Endothelial cell of umbilical vein (primary cell): Measurements from ENCODE around the gene SRRM5. TPM values are rescaled to one million over a fixed set of nuclear protein-coding genes. Genes with fewer than 3 reads are reported as not detected.

Experiments
- BruUV-seq: library from RNA; stranded (reverse); fragments of 400-500 nt; replicated peaks from 2 replicates; lab custom pipeline; 2021; lab: Mats Ljungman, UMichigan
- CTCF ChIA-PET: fragments of 300-600, 350-600 bp; sonication (Branson Sonifier 250); formaldehyde crosslinking; loops from one replicate; lab custom pipeline; 2021; ENCODE audit warnings: antibody characterized with exemption, inconsistent platforms; lab: Charles Lee
- POLR2A ChIA-PET: fragments of 300-600, 350-600 bp; sonication (Branson Sonifier 250); formaldehyde crosslinking; loops from one replicate; lab custom pipeline; 2021; ENCODE audit warnings: antibody characterized with exemption, inconsistent platforms; lab: Charles Lee
- DNase-seq: peaks from one replicate; pipeline ENCODE4 v3.0.0-alpha.2; 2011; ENCODE audit warnings: low read depth, low spot score
- FAIRE-seq: peaks from 2 replicates; lab custom pipeline; 2011; peaks lifted over from hg19 to GRCh38; lab: Jason Lieb, UNC
- H2AFZ ChIP-seq: 2 replicates; pipeline ENCODE4 v1.6.0; 2012; ENCODE audit warnings: low read depth, low read length, control low read depth, inconsistent platforms
- H3K27ac ChIP-seq: 2 replicates; pipeline ENCODE4 v1.5.1; 2011; ENCODE audit warnings: low read depth, mild to moderate bottlenecking, control low read depth, low read length, moderate library complexity; ENCODE audit not compliant: insufficient read depth
- H3K27me3 ChIP-seq, 2 experiments: 2 replicates each; pipeline versions ENCODE4 v1.6.0 to v1.6.1; 2011; ENCODE audit warnings: low read length in 2 of 2, mixed read lengths in 1 of 2; ENCODE audit not compliant: control insufficient read depth in 2 of 2, insufficient read depth in 2 of 2
- H3K36me3 ChIP-seq, 2 experiments: 2 replicates in 1 of 2; 3 replicates in 1 of 2; pipeline ENCODE4 v1.5.1; 2011; ENCODE audit warnings: low read length in 2 of 2, mild to moderate bottlenecking in 1 of 2, moderate library complexity in 1 of 2; ENCODE audit not compliant: control insufficient read depth in 2 of 2, insufficient read depth in 2 of 2; ENCODE audit errors: extremely low read depth in 1 of 2
- H3K4me1 ChIP-seq: 3 replicates; pipeline ENCODE4 v1.5.1; 2011; ENCODE audit warnings: mild to moderate bottlenecking, low read length; ENCODE audit not compliant: control insufficient read depth, insufficient read depth; ENCODE audit errors: extremely low read depth
- H3K4me2 ChIP-seq: 2 replicates; pipeline ENCODE4 v1.6.1; 2011; ENCODE audit warnings: low read length, control low read depth, mixed read lengths; ENCODE audit not compliant: insufficient read depth
- H3K4me3 ChIP-seq, 3 experiments: fragments of 200-600 bp in 1 of 3; sonication (generic), shearing (Covaris generic) in 1 of 3; replicated peaks in 1 of 3; 2 replicates each; pipeline ENCODE4 v1.5.1; 2011 to 2016; ENCODE audit warnings: control low read depth in 3 of 3, low read length in 3 of 3, mild to moderate bottlenecking in 2 of 3, inconsistent platforms in 1 of 3, low read depth in 1 of 3, moderate library complexity in 1 of 3; ENCODE audit not compliant: insufficient read depth in 1 of 3
- H3K79me2 ChIP-seq: 2 replicates; pipeline ENCODE4 v1.6.0; 2012; ENCODE audit warnings: low read length, inconsistent platforms; ENCODE audit not compliant: control insufficient read depth, insufficient read depth
- H3K9ac ChIP-seq: replicated peaks from 2 replicates; pipeline ENCODE3; 2011; ENCODE audit warnings: low read length, control low read depth; ENCODE audit not compliant: insufficient read depth; ENCODE audit errors: extremely low read depth
- H3K9me1 ChIP-seq: replicated peaks from 3 replicates; pipeline ENCODE4 v1.6.0; 2011; ENCODE audit warnings: mild to moderate bottlenecking, low read length; ENCODE audit not compliant: control insufficient read depth, insufficient read depth; ENCODE audit errors: extremely low read depth
- H3K9me3 ChIP-seq: replicated peaks from 2 replicates; pipeline ENCODE4 v1.5.1; 2012; ENCODE audit warnings: low read length, inconsistent platforms; ENCODE audit not compliant: control insufficient read depth, insufficient read depth
- H4K20me1 ChIP-seq: replicated peaks from 2 replicates; pipeline ENCODE3; 2011; ENCODE audit warnings: mild to moderate bottlenecking, low read length; ENCODE audit not compliant: control insufficient read depth, insufficient read depth; ENCODE audit errors: extremely low read depth
- EZH2 ChIP-seq: IDR thresholded peaks from 2 replicates; pipeline ENCODE4 v1.6.1; 2012; ENCODE audit warnings: borderline replicate concordance, low read depth, mild to moderate bottlenecking, moderate library complexity, low read length, inconsistent platforms; ENCODE audit not compliant: severe bottlenecking
- FOS ChIP-seq: IDR thresholded peaks from 2 replicates; pipeline ENCODE4 v1.6.1; 2011; ENCODE audit warnings: mild to moderate bottlenecking, low read length, moderate library complexity, borderline replicate concordance; ENCODE audit not compliant: insufficient read depth
- MYC ChIP-seq: IDR thresholded peaks from one replicate; pipeline ENCODE4 v1.6.1; 2011; ENCODE audit warnings: mild to moderate bottlenecking, low read depth, low read length
- POLR2A ChIP-seq: IDR thresholded peaks from 2 replicates; pipeline ENCODE4 v1.6.1; 2012; ENCODE audit warnings: low read depth, mild to moderate bottlenecking, control low read depth, low read length
- POLR2AphosphoS5 ChIP-seq: IDR thresholded peaks from 2 replicates; pipeline ENCODE4 v1.6.1; 2012; ENCODE audit warnings: low read depth, mild to moderate bottlenecking, control low read depth, low read length, moderate library complexity; ENCODE audit not compliant: insufficient read depth
- dilution Hi-C: fragments of 300-500 bp; cut with MboI; formaldehyde crosslinking; loops from one replicate; pipeline ENCODE4 v1.15.0; 2019; ENCODE audit warnings: low sequenced_read_pairs; ENCODE audit not compliant: extremely low pct_ligation_motif_present
- intact Hi-C: fragments of 100-400 bp; cut with micrococcal nuclease; formaldehyde crosslinking; loops from one replicate; pipeline ENCODE4 v1.10.0; 2022
- polyA plus RNA-seq, 4 experiments: library from polyadenylated mRNA; depleted of rRNA in 3 of 4; stranded (reverse) in 3 of 4; unstranded in 1 of 4; fragments of >200 nt; gene quantifications; 2 replicates each; pipeline versions ENCODE4 v1.2.1 to v1.2.3, GENCODE V29; 2011 to 2012; ENCODE audit warnings: missing spikeins in 1 of 4
- total RNA-seq: library from RNA; stranded (reverse); gene quantifications from 2 replicates; pipeline ENCODE4 v1.2.3, GENCODE V29; 2021
- TF ChIP-seq, protein P1 (sequence below): IDR thresholded peaks from 2 replicates; pipeline ENCODE4 v1.6.1; 2011; ENCODE audit not compliant: insufficient read depth, insufficient read length
- TF ChIP-seq, protein P2 (sequence below), 2 donors: IDR thresholded peaks; 1 replicate in 1 of 2; 2 replicates in 1 of 2; pipeline ENCODE4 v1.5.1; 2011; ENCODE audit warnings: low read length in 2 of 2, mild to moderate bottlenecking in 2 of 2, moderate library complexity in 2 of 2, control low read depth in 1 of 2, inconsistent platforms in 1 of 2, low read depth in 1 of 2; ENCODE audit not compliant: insufficient read depth in 1 of 2; ENCODE audit errors: extremely low read depth in 1 of 2

SRRM5 gene
- total and polyA plus RNA-seq, 2 donors (not counting 3 experiments of a cell fraction or from before 2014, with no cell fraction given): 0.17 to 0.27 TPM

DNA sequence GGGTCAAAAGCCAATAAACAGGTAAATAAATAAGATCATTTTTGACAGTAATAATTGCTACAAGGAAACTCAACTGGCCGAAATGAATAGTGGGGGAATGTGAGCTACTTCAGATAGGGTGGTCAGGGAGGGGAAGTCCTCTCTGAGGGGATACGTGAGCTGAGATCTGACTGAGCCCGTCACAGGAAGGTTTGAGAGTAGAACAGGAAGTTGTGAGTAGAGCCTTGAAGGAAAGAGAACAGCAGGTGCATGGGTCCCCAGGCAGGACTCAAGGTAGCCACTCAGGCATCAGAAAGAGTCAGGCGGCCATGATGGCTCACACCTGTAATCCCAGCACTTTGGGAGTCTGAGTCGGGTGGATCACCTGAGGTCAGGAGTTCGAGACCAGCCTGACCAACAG is 22.2 kb upstream of the SRRM5 start:
- Histone ChIP-seq H3K9ac (no peak overlapping the region), H3K9me3 (no peaks in the 10 kb centered on the region), H3K79me2 (peaks cover 12% of the 10 kb centered on the region), H3K9me1 (no peaks in the 10 kb centered on the region), H3K27me3 (no peaks in the 10 kb centered on the region), H4K20me1 (no peaks in the 10 kb centered on the region), H2AFZ (no peak overlapping the region), H3K4me2 (no peak overlapping the region), H3K4me1 (peaks cover 5% of the 10 kb centered on the region), H3K27ac (no peak overlapping the region), H3K4me3 (no peak overlapping the region), H3K36me3 (peaks cover 9 to 27% of the 10 kb centered on the region in 2 experiments)
- ChIA-PET POLR2A (interaction anchor here (0.6 kb wide), 1 partner anchor 27 kb away, joined by 4 read pairs; no protein-coding TSS in a partner anchor), CTCF (interaction anchor here (1.6 kb wide), 1 partner anchor 35 kb away, joined by 8 read pairs; no protein-coding TSS in a partner anchor)
- no peak for DNase-seq
- dilution Hi-C loops: no loop called here
- TF ChIP-seq, protein P1, sequence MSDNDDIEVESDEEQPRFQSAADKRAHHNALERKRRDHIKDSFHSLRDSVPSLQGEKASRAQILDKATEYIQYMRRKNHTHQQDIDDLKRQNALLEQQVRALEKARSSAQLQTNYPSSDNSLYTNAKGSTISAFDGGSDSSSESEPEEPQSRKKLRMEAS: no peak
- no peak for TF ChIP-seq MYC
- no peak for TF ChIP-seq POLR2AphosphoS5
- TF ChIP-seq POLR2A: no peak
- no peak for TF ChIP-seq FOS
- TF ChIP-seq, protein P2, sequence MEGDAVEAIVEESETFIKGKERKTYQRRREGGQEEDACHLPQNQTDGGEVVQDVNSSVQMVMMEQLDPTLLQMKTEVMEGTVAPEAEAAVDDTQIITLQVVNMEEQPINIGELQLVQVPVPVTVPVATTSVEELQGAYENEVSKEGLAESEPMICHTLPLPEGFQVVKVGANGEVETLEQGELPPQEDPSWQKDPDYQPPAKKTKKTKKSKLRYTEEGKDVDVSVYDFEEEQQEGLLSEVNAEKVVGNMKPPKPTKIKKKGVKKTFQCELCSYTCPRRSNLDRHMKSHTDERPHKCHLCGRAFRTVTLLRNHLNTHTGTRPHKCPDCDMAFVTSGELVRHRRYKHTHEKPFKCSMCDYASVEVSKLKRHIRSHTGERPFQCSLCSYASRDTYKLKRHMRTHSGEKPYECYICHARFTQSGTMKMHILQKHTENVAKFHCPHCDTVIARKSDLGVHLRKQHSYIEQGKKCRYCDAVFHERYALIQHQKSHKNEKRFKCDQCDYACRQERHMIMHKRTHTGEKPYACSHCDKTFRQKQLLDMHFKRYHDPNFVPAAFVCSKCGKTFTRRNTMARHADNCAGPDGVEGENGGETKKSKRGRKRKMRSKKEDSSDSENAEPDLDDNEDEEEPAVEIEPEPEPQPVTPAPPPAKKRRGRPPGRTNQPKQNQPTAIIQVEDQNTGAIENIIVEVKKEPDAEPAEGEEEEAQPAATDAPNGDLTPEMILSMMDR (IDR thresholded peaks at IDR 0.05; ENCODE audit: extremely low read depth in 1 of 2, insufficient read depth in 1 of 2, low read depth in 1 of 2, low read length in 2 of 2): no peak
- no peak for TF ChIP-seq EZH2
- no TSS peak for BruUV-seq
- FAIRE-seq: no peak
- intact Hi-C loops: no loop called here
